ENCODE data around the gene ZNF823.
A peak's percentile ranks its signal among the peaks of the same experiment; 100 is the strongest.

GRCh38 chr19:11737964-11738745, 591 bp downstream of the ZNF823 start:
- TF ChIP-seq CTCF (IDR thresholded peaks at IDR 0.05; ENCODE audit: poor library complexity, severe bottlenecking) (no peak), POLR2AphosphoS5 (IDR thresholded peaks at IDR 0.05) (no peak), EP300 (conservative IDR thresholded peaks at IDR 0.05; ENCODE audit: poor library complexity, severe bottlenecking) (no peak), TAF1 (IDR thresholded peaks at IDR 0.05; ENCODE audit: low read depth) (no peak), SMC3 (conservative IDR thresholded peaks at IDR 0.05; ENCODE audit: poor library complexity) (no peak), EZH2 (IDR thresholded peaks at IDR 0.05; ENCODE audit: borderline replicate concordance, insufficient read depth, low read length, poor library complexity, severe bottlenecking) (no peak), MXI1 (conservative IDR thresholded peaks at IDR 0.05; ENCODE audit: poor library complexity, severe bottlenecking) (peak; percentile 26)
- TF ChIP-seq, protein P1, sequence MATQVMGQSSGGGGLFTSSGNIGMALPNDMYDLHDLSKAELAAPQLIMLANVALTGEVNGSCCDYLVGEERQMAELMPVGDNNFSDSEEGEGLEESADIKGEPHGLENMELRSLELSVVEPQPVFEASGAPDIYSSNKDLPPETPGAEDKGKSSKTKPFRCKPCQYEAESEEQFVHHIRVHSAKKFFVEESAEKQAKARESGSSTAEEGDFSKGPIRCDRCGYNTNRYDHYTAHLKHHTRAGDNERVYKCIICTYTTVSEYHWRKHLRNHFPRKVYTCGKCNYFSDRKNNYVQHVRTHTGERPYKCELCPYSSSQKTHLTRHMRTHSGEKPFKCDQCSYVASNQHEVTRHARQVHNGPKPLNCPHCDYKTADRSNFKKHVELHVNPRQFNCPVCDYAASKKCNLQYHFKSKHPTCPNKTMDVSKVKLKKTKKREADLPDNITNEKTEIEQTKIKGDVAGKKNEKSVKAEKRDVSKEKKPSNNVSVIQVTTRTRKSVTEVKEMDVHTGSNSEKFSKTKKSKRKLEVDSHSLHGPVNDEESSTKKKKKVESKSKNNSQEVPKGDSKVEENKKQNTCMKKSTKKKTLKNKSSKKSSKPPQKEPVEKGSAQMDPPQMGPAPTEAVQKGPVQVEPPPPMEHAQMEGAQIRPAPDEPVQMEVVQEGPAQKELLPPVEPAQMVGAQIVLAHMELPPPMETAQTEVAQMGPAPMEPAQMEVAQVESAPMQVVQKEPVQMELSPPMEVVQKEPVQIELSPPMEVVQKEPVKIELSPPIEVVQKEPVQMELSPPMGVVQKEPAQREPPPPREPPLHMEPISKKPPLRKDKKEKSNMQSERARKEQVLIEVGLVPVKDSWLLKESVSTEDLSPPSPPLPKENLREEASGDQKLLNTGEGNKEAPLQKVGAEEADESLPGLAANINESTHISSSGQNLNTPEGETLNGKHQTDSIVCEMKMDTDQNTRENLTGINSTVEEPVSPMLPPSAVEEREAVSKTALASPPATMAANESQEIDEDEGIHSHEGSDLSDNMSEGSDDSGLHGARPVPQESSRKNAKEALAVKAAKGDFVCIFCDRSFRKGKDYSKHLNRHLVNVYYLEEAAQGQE (IDR thresholded peaks at IDR 0.05; ENCODE audit: borderline replicate concordance): no peak
